H9 (cell line): ENCODE results near the gene TEKT3. TPM values are rescaled to one million over a fixed set of nuclear protein-coding genes. Genes with fewer than 3 reads are reported as not detected.

Source experiments
- DNase-seq: peaks from one replicate; pipeline ENCODE4 v3.0.0-alpha.2; 2017
- H2AFZ ChIP-seq: one replicate; pipeline ENCODE4 v1.6.1; 2013; ENCODE audit warnings: mild to moderate bottlenecking, low read length, control low read depth, moderate library complexity
- H2AK5ac ChIP-seq: 2 replicates; pipeline ENCODE4 v1.6.1; 2013; ENCODE audit warnings: low read length, control low read depth, mixed read lengths; ENCODE audit not compliant: insufficient read length
- H2BK120ac ChIP-seq: one replicate; pipeline ENCODE4 v1.6.1; 2013; ENCODE audit warnings: low read depth, mild to moderate bottlenecking, low read length, control low read depth, inconsistent platforms; ENCODE audit not compliant: poor library complexity, severe bottlenecking
- H2BK12ac ChIP-seq: 2 replicates; pipeline ENCODE4 v1.6.1; 2013; ENCODE audit warnings: low read length, control low read depth, mixed read lengths, low read depth; ENCODE audit not compliant: insufficient read length
- H2BK15ac ChIP-seq: 2 replicates; pipeline ENCODE4 v1.6.1; 2013; ENCODE audit warnings: low read depth, low read length, control low read depth
- H2BK20ac ChIP-seq: one replicate; pipeline ENCODE4 v1.6.1; 2013; ENCODE audit warnings: low read depth, mild to moderate bottlenecking, low read length, control low read depth, inconsistent platforms; ENCODE audit not compliant: poor library complexity, severe bottlenecking
- H2BK5ac ChIP-seq: 2 replicates; pipeline ENCODE4 v1.6.1; 2013; ENCODE audit warnings: low read length, control low read depth, mixed read lengths; ENCODE audit not compliant: insufficient read length
- H3K14ac ChIP-seq: 2 replicates; pipeline ENCODE4 v1.6.1; 2013; ENCODE audit warnings: low read length, control low read depth; ENCODE audit not compliant: insufficient read depth
- H3K18ac ChIP-seq: 2 replicates; pipeline ENCODE4 v1.6.1; 2013; ENCODE audit warnings: low read depth, mild to moderate bottlenecking, mixed read lengths, low read length, control low read depth; ENCODE audit not compliant: insufficient read length
- H3K23ac ChIP-seq: 2 replicates; pipeline ENCODE4 v1.6.1; 2013; ENCODE audit warnings: low read length, control low read depth, mixed read lengths, low read depth; ENCODE audit not compliant: insufficient read length
- H3K23me2 ChIP-seq: 2 replicates; pipeline ENCODE4 v1.6.1; 2013; ENCODE audit warnings: low read depth, mild to moderate bottlenecking, mixed read lengths, low read length, control low read depth; ENCODE audit not compliant: insufficient read length, poor library complexity, severe bottlenecking
- H3K27ac ChIP-seq: 2 replicates; pipeline ENCODE4 v1.5.1; 2013; ENCODE audit warnings: low read length, control low read depth, mixed read lengths, low read depth; ENCODE audit not compliant: insufficient read length
- H3K27me3 ChIP-seq: 2 replicates; pipeline ENCODE4 v1.6.1; 2013; ENCODE audit warnings: low read length, control low read depth, inconsistent platforms; ENCODE audit not compliant: insufficient read depth
- H3K4ac ChIP-seq: 2 replicates; pipeline ENCODE4 v1.6.1; 2013; ENCODE audit warnings: low read depth, mild to moderate bottlenecking, control low read depth, inconsistent platforms, low read length, moderate library complexity
- H3K4me1 ChIP-seq: 2 replicates; pipeline ENCODE4 v1.6.1; 2013; ENCODE audit warnings: low read length, control low read depth, inconsistent platforms; ENCODE audit not compliant: insufficient read depth
- H3K4me2 ChIP-seq: 2 replicates; pipeline ENCODE4 v1.6.1; 2013; ENCODE audit warnings: low read length, control low read depth, mixed read lengths; ENCODE audit not compliant: insufficient read length, insufficient read depth
- H3K56ac ChIP-seq: 2 replicates; pipeline ENCODE4 v1.6.1; 2013; ENCODE audit warnings: low read depth, mild to moderate bottlenecking, mixed read lengths, low read length, control low read depth; ENCODE audit not compliant: insufficient read length
- H3K79me1 ChIP-seq: 2 replicates; pipeline ENCODE4 v1.6.1; 2013; ENCODE audit warnings: low read depth, mild to moderate bottlenecking, moderate library complexity, low read length, control low read depth, inconsistent platforms; ENCODE audit not compliant: insufficient read depth, poor library complexity, severe bottlenecking
- H3K79me2 ChIP-seq: 2 replicates; pipeline ENCODE4 v1.6.1; 2013; ENCODE audit warnings: low read length, control low read depth, inconsistent platforms; ENCODE audit not compliant: insufficient read depth
- H3K9ac ChIP-seq: 2 replicates; pipeline ENCODE4 v1.6.1; 2013; ENCODE audit warnings: low read length, control low read depth, mixed read lengths; ENCODE audit not compliant: insufficient read length; ENCODE audit errors: extremely low read depth
- H3K9me3 ChIP-seq: one replicate; pipeline ENCODE4 v1.6.1; 2013; ENCODE audit warnings: low read depth, low read length, inconsistent platforms; ENCODE audit not compliant: control insufficient read depth
- H3T11ph ChIP-seq: one replicate; pipeline ENCODE4 v1.6.1; 2013; ENCODE audit warnings: mild to moderate bottlenecking, low read length, control low read depth, inconsistent platforms
- H4K20me1 ChIP-seq: one replicate; pipeline ENCODE4 v1.6.1; 2013; ENCODE audit not compliant: control insufficient read depth, insufficient read length, insufficient read depth
- H4K5ac ChIP-seq: 2 replicates; pipeline ENCODE4 v1.6.1; 2013; ENCODE audit warnings: low read depth, mild to moderate bottlenecking, mixed read lengths, low read length, control low read depth; ENCODE audit not compliant: insufficient read length
- H4K8ac ChIP-seq: replicated peaks from 2 replicates; pipeline ENCODE4 v1.6.1; 2013; ENCODE audit warnings: low read length, control low read depth, mixed read lengths, low read depth; ENCODE audit not compliant: insufficient read length
- H4K91ac ChIP-seq: 2 replicates; pipeline ENCODE4 v1.6.1; 2013; ENCODE audit warnings: low read depth, mild to moderate bottlenecking, moderate library complexity, mixed read lengths, low read length, control low read depth; ENCODE audit not compliant: insufficient read length
- H3K27ac Mint-ChIP-seq, 3 experiments: 2 replicates in 2 of 3; 3 replicates in 1 of 3; pipeline ENCODE4 v1.8.0; 2020 to 2021; ENCODE audit warnings: mixed read lengths in 3 of 3, mild to moderate bottlenecking in 1 of 3, moderate library complexity in 1 of 3
- H3K27me3 Mint-ChIP-seq: 2 replicates; pipeline ENCODE4 v1.8.0; 2021; ENCODE audit warnings: low read depth, mild to moderate bottlenecking, moderate library complexity, mixed read lengths
- H3K36me3 Mint-ChIP-seq, 3 experiments: 2 replicates in 2 of 3; 3 replicates in 1 of 3; pipeline ENCODE4 v1.8.0; 2020 to 2021; ENCODE audit warnings: low read depth in 3 of 3, mixed read lengths in 3 of 3; ENCODE audit not compliant: insufficient read depth in 1 of 3
- H3K4me1 Mint-ChIP-seq, 2 experiments: 2 replicates each; pipeline ENCODE4 v1.8.0; 2020; ENCODE audit warnings: mixed read lengths in 2 of 2
- H3K4me3 Mint-ChIP-seq, 2 experiments: 2 replicates in 1 of 2; 3 replicates in 1 of 2; pipeline ENCODE4 v1.8.0; 2020 to 2021; ENCODE audit warnings: mild to moderate bottlenecking in 2 of 2, mixed read lengths in 2 of 2, moderate library complexity in 1 of 2
- H3K9me3 Mint-ChIP-seq, 2 experiments: 2 replicates in 1 of 2; 3 replicates in 1 of 2; pipeline ENCODE4 v1.8.0; 2020; ENCODE audit warnings: mild to moderate bottlenecking in 2 of 2, mixed read lengths in 2 of 2, moderate library complexity in 1 of 2
- CTCF ChIP-seq: fragments of 200-600 bp; sonication (generic); conservative IDR thresholded peaks from 3 replicates; pipeline ENCODE4 v1.8.0; 2021; ENCODE audit warnings: antibody characterized with exemption, mild to moderate bottlenecking
- WGBS: extraction: QIAGEN DNeasy Blood & Tissue Kit; methylation state at CpG from one replicate; pipeline ENCODE4 v1.1.7; 2013; ENCODE audit warnings: missing lambda C conversion rate, low lambda C conversion rate, mixed read lengths; ENCODE audit not compliant: insufficient read length; ENCODE audit errors: extremely low coverage; 5-methylcytosine and 5-hydroxymethylcytosine counted together
- total RNA-seq: library from RNA; stranded (reverse); gene quantifications from 2 replicates; pipeline ENCODE4 v1.2.1, GENCODE V29; 2021

Gene TEKT3
- total RNA-seq, 1 experiment from 2014 or later, result 0.42 TPM

- H2BK12ac ChIP-seq, result no peak overlapping the region
- no peak overlapping the region for H2BK5ac ChIP-seq
- no peaks in the 10 kb centered on the region for H3K4me1 ChIP-seq
- no peaks in the 10 kb centered on the region for H3K27me3 ChIP-seq
- no peak overlapping the region for H3K56ac ChIP-seq
- DNase-seq, result no peak
- no peak overlapping the region for H3K4me2 ChIP-seq
- Mint-ChIP-seq H3K27ac (no peak overlapping the region), H3K4me3 (no peak overlapping the region), H3K4me1 (no peaks in the 10 kb centered on the region), H3K36me3 (no peaks in the 10 kb centered on the region), H3K9me3 (no peaks in the 10 kb centered on the region), H3K27me3 (no peaks in the 10 kb centered on the region; the same call in 1 of the 2 replicates)
- no peak for TF ChIP-seq CTCF
- no peak overlapping the region for H3K14ac ChIP-seq
- H3T11ph ChIP-seq, result no peak overlapping the region
- H4K8ac ChIP-seq, result no peak overlapping the region
- H3K9me3 ChIP-seq, result no peaks in the 10 kb centered on the region
- H2BK15ac ChIP-seq, result no peak overlapping the region
- H4K91ac ChIP-seq, result no peak overlapping the region
- no peaks in the 10 kb centered on the region for H3K79me1 ChIP-seq
- no peak overlapping the region for H3K27ac ChIP-seq
- H4K5ac ChIP-seq, result no peak overlapping the region
- WGBS, result no CpG with 5 or more reads among the region's 7 CpGs
- no peak overlapping the region for H2BK120ac ChIP-seq
- no peak overlapping the region for H2BK20ac ChIP-seq
- no peaks in the 10 kb centered on the region for H4K20me1 ChIP-seq
- no peak overlapping the region for H3K23ac ChIP-seq
- no peak overlapping the region for H3K9ac ChIP-seq
- H2AFZ ChIP-seq, result no peak overlapping the region
- no peaks in the 10 kb centered on the region for H3K23me2 ChIP-seq
- no peak overlapping the region for H2AK5ac ChIP-seq
- no peak overlapping the region for H3K18ac ChIP-seq
- no peak overlapping the region for H3K4ac ChIP-seq
- no peaks in the 10 kb centered on the region for H3K79me2 ChIP-seq
Measured at GRCh38 chr17:15308758-15309157, 32.6 kb downstream of the TEKT3 start.
